Activated CD4-positive, alpha-beta T cell treated with anti-CD3 and anti-CD28 coated beads for 36 hours (primary cell): ENCODE results near the gene AIF1. TPM values are rescaled to one million over a fixed set of nuclear protein-coding genes. Genes with fewer than 3 reads are reported as not detected.

Source experiments
- ATAC-seq: fragments of 200-7000 bp; cut with Tn5 transposase; one replicate; pipeline ENCODE4 v1.10.0; 2021; ENCODE audit warnings: mild to moderate bottlenecking, moderate library complexity
- CTCF ChIA-PET: fragments of 350-600 bp; sonication (Branson Sonifier 250); formaldehyde crosslinking; loops from one replicate; lab custom pipeline; 2021; ENCODE audit warnings: antibody characterized with exemption; lab: Charles Lee
- POLR2A ChIA-PET: fragments of 350-600 bp; sonication (Branson Sonifier 250); formaldehyde crosslinking; loops from one replicate; lab custom pipeline; 2021; ENCODE audit warnings: antibody characterized with exemption, inconsistent platforms; lab: Charles Lee
- DNase-seq: peaks from one replicate; pipeline ENCODE4 v3.0.0-alpha.2; 2020
- H3K27ac Mint-ChIP-seq: one replicate; pipeline ENCODE4 v1.8.0; 2021; ENCODE audit warnings: mixed read lengths
- H3K27me3 Mint-ChIP-seq: one replicate; pipeline ENCODE4 v1.8.0; 2021; ENCODE audit warnings: mixed read lengths
- H3K36me3 Mint-ChIP-seq: one replicate; pipeline ENCODE4 v1.8.0; 2021; ENCODE audit warnings: low read depth, mixed read lengths
- H3K4me1 Mint-ChIP-seq: one replicate; pipeline ENCODE4 v1.8.0; 2021; ENCODE audit warnings: mixed read lengths
- H3K4me3 Mint-ChIP-seq: one replicate; pipeline ENCODE4 v1.8.0; 2021; ENCODE audit warnings: mild to moderate bottlenecking, moderate library complexity, mixed read lengths
- H3K9me3 Mint-ChIP-seq: one replicate; pipeline ENCODE4 v1.8.0; 2021; ENCODE audit warnings: low read depth, mixed read lengths
- intact Hi-C, 2 experiments: fragments of 100-400 bp; cut with DNase I in 1 of 2; cut with micrococcal nuclease in 1 of 2; formaldehyde crosslinking; loops; one replicate each; pipeline versions ENCODE4 v1.14.2 to v1.15.1; 2022 to 2024; cut with DNase I, micrococcal nuclease
- total RNA-seq, 2 experiments: library from RNA; stranded (reverse); gene quantifications; one replicate each; pipeline ENCODE4 v1.2.3, GENCODE V29; 2021

AIF1 gene
- total RNA-seq, 2 experiments from 2014 or later: 89.2 to 96.1 TPM

GRCh38 chr6:31620586-31621319 is 5.7 kb downstream of the AIF1 start, which contains the start of gene PRRC2A:
TSS of gene PRRC2A (plus strand) at chr6:31620715. CDS start at chr6:31622790, 2,075 bp downstream.
- no peaks in the 10 kb centered on the region for H3K27me3 Mint-ChIP-seq
- intact Hi-C loops: loop anchor here (1.0 to 2.0 kb wide), 22 partner anchors 32 to 1234 kb away; partner anchors contain the start of genes BAG6 (in 2 of the 2), NFKBIL1 (in 2 of the 2), ABHD16A (in 1 of the 2) and ATP6V1G2 (in 1 of the 2)
- peak; percentile 98 for DNase-seq
- no peaks in the 10 kb centered on the region for H3K9me3 Mint-ChIP-seq
- H3K36me3 Mint-ChIP-seq: peaks cover 54% of the 10 kb centered on the region
- peak within 1 kb of the TSS; percentile 99 for H3K27ac Mint-ChIP-seq
- ChIA-PET POLR2A (interaction anchor here (0.7 to 2.8 kb wide), 9 partner anchors 18 to 242 kb away, joined by 3 to 11 read pairs (median 4); partner anchors contain the start of genes BAG6, DDX39B, GPANK1 and HSPA1B), CTCF (interaction anchor here (0.6 to 1.4 kb wide), 7 partner anchors 22 to 128 kb away, joined by 3 to 9 read pairs (median 3); partner anchors contain the start of genes ATP6V1G2 and DDX39B)
- H3K4me3 Mint-ChIP-seq: peak within 1 kb of the TSS; percentile 95
- peak; percentile 28 for ATAC-seq
- H3K4me1 Mint-ChIP-seq: peaks cover 44% of the 10 kb centered on the region

DNA sequence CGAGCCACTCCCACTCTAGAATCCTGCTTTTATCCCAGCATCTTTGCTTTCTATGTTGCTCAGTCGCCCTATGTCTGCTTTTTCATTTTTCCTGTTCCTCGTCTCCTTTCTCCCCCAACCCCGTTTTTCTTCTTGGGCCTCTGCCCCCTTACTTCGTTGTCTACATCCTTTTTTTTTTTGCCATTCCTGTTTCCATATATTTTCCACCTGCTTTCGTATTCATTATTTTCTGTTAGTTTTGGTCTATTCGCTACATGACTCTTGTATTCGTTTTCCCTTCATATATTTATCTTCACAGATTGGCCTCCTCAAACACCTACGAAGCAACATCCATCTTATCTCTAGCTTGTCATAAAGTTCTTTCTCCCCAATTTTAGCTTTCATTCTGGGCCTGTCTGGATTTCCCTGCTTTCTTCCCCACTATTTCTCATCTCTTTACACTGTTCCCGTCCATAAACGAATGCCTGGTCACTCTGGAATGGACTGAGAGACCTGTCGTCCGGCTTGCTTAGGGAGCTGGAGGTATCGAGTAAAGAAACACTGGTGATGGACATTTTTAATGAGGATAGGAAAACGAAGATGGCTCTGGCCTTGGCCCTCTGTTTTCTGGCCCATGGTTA is 6.4 kb downstream of the AIF1 start:
- DNase-seq: no peak
- Mint-ChIP-seq H3K4me3 (peak overlapping the region; percentile 95), H3K36me3 (peaks cover 61% of the 10 kb centered on the region), H3K9me3 (no peaks in the 10 kb centered on the region), H3K27ac (peak overlapping the region; percentile 99), H3K4me1 (peaks cover 37% of the 10 kb centered on the region), H3K27me3 (no peaks in the 10 kb centered on the region)
- POLR2A ChIA-PET: interaction anchor here (0.5 to 2.8 kb wide), 6 partner anchors 17 to 212 kb away, joined by 3 to 11 read pairs (median 4); partner anchors contain the start of genes BAG6 and GPANK1
- ATAC-seq: no peak
- CTCF ChIA-PET: interaction anchor here (0.7 to 1.8 kb wide), 5 partner anchors 17 to 189 kb away, joined by 3 to 8 read pairs (median 3); partner anchors contain the start of gene DDX39B
- intact Hi-C loops: loop anchor here (2.0 kb wide), 7 partner anchors 39 to 1233 kb away; partner anchors contain the start of genes ATP6V1G2 (in 1 of the 2), C6orf47 (in 1 of the 2), MRPS18B (in 1 of the 2) and NFKBIL1 (in 1 of the 2)

- peaks cover 32% of the 10 kb centered on the region for H3K4me1 Mint-ChIP-seq
- no peaks in the 10 kb centered on the region for H3K27me3 Mint-ChIP-seq
- ChIA-PET CTCF (interaction anchor here (0.7 to 1.8 kb wide), 5 partner anchors 17 to 188 kb away, joined by 3 to 8 read pairs (median 3); partner anchors contain the start of gene DDX39B), POLR2A (interaction anchor here (0.5 to 2.8 kb wide), 9 partner anchors 17 to 893 kb away, joined by 3 to 11 read pairs (median 4); partner anchors contain the start of genes BAG6, GPANK1 and MSH5)
- no peak for DNase-seq
- H3K27ac Mint-ChIP-seq: peak overlapping the region; percentile 99
- peaks cover 61% of the 10 kb centered on the region for H3K36me3 Mint-ChIP-seq
- ATAC-seq: no peak
- no peaks in the 10 kb centered on the region for H3K9me3 Mint-ChIP-seq
- intact Hi-C loops: loop anchor here (2.0 kb wide), 7 partner anchors 39 to 1233 kb away; partner anchors contain the start of genes ATP6V1G2 (in 1 of the 2), C6orf47 (in 1 of the 2), MRPS18B (in 1 of the 2) and NFKBIL1 (in 1 of the 2)
- H3K4me3 Mint-ChIP-seq: peak overlapping the region; percentile 95
These were observed 7.0 kb downstream of the AIF1 start for GRCh38 chr6:31621991-31622390.

DNA sequence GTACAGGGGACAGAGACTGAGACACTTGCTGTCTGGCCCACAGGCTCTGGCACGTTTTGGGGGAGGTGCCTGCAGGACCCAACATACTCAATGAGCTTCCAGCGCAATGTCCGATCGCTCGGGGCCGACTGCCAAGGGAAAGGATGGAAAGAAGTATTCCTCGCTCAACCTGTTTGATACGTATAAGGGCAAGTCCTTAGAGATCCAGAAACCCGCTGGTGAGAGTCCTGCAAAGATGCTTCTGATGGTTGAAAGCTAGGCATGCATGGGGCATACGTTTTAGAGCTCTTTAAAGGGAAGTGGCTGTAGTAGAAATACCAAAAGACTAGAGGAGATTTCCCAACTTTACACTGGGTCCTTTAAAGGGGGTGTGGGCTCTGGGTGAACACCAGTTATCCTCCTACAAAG is 7.7 kb downstream of the AIF1 start:
- ChIA-PET CTCF (interaction anchor here (0.8 to 1.8 kb wide), 3 partner anchors 16 to 39 kb away, joined by 4 to 8 read pairs (median 8); no protein-coding TSS in a partner anchor), POLR2A (interaction anchor here (0.6 to 2.8 kb wide), 9 partner anchors 12 to 117 kb away, joined by 3 to 11 read pairs (median 4); partner anchors contain the start of gene MSH5)
- intact Hi-C loops: no loop called here
- Mint-ChIP-seq H3K4me3 (peak overlapping the region; percentile 95), H3K27me3 (no peaks in the 10 kb centered on the region), H3K4me1 (peaks cover 31% of the 10 kb centered on the region), H3K36me3 (peaks cover 68% of the 10 kb centered on the region), H3K27ac (peak overlapping the region; percentile 99), H3K9me3 (no peaks in the 10 kb centered on the region)
- no peak for DNase-seq
- ATAC-seq: no peak

DNA sequence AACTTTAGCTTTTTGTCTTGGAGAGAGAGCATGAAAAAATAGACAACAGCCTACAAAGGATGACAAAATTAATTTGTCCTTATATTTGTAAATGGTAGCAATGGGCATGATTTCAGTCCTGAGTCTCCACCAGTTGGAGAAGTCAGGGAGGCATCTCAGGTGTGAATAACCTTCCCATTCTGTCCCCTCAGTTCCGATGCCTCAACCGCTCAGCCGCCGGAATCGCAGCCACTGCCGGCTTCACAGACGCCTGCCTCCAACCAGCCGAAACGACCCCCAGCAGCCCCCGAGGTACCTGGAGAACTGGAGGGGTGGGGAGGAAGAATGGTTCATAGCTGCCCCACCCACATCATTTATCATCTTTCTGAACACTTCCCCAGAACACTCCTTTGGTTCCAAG is 9.0 kb downstream of the AIF1 start:
- ATAC-seq (no peak), DNase-seq (no peak)
- CTCF ChIA-PET: interaction anchor here (1.8 kb wide), 1 partner anchor 26 kb away, joined by 11 read pairs; no protein-coding TSS in a partner anchor
- intact Hi-C loops: no loop called here
- H3K4me3 Mint-ChIP-seq: no peak overlapping the region
- H3K27ac Mint-ChIP-seq: no peak overlapping the region
- H3K4me1 Mint-ChIP-seq: peaks cover 24% of the 10 kb centered on the region
- POLR2A ChIA-PET: interaction anchor here (0.7 kb wide), 1 partner anchor 141 kb away, joined by 3 read pairs; no protein-coding TSS in a partner anchor
- H3K9me3 Mint-ChIP-seq: no peaks in the 10 kb centered on the region
- no peaks in the 10 kb centered on the region for H3K27me3 Mint-ChIP-seq
- peaks cover 78% of the 10 kb centered on the region for H3K36me3 Mint-ChIP-seq

GRCh38 chr6:31626952-31627351 is 11.9 kb downstream of the AIF1 start:
- no peak for DNase-seq
- intact Hi-C loops: no loop called here
- Mint-ChIP-seq H3K9me3 (no peaks in the 10 kb centered on the region), H3K27me3 (no peaks in the 10 kb centered on the region), H3K4me1 (peaks cover 11% of the 10 kb centered on the region), H3K4me3 (no peak overlapping the region), H3K27ac (peak overlapping the region; percentile 59), H3K36me3 (peaks cover 87% of the 10 kb centered on the region)
- CTCF ChIA-PET: interaction anchor here (0.7 to 1.4 kb wide), 2 partner anchors 28 to 164 kb away, joined by 3 to 4 read pairs; no protein-coding TSS in a partner anchor
- no peak for ATAC-seq
- POLR2A ChIA-PET: interaction anchor here (0.6 to 5.1 kb wide), 5 partner anchors 9 to 68 kb away, joined by 3 to 29 read pairs (median 3); no protein-coding TSS in a partner anchor

- ChIA-PET POLR2A (interaction anchor here (0.6 to 5.1 kb wide), 2 partner anchors 11 to 24 kb away, joined by 3 to 29 read pairs; no protein-coding TSS in a partner anchor), CTCF (interaction anchor here (1.4 kb wide), 2 partner anchors 12 to 163 kb away, joined by 3 read pairs; no protein-coding TSS in a partner anchor)
- Mint-ChIP-seq H3K9me3 (no peaks in the 10 kb centered on the region), H3K36me3 (peaks cover 84% of the 10 kb centered on the region), H3K27ac (no peak overlapping the region), H3K4me1 (peaks cover 2% of the 10 kb centered on the region), H3K4me3 (no peak overlapping the region), H3K27me3 (no peaks in the 10 kb centered on the region)
- intact Hi-C loops: no loop called here
- DNase-seq: no peak
- ATAC-seq: no peak
These were observed 12.8 kb downstream of the AIF1 start for GRCh38 chr6:31627690-31628287.

GRCh38 chr6:31629014-31629413 is 14.0 kb downstream of the AIF1 start:
- DNase-seq: no peak
- ATAC-seq: no peak
- Mint-ChIP-seq H3K9me3 (no peaks in the 10 kb centered on the region), H3K4me1 (no peaks in the 10 kb centered on the region), H3K27ac (no peak overlapping the region), H3K4me3 (no peak overlapping the region), H3K36me3 (peaks cover 87% of the 10 kb centered on the region), H3K27me3 (no peaks in the 10 kb centered on the region)
- intact Hi-C loops: no loop called here
- CTCF ChIA-PET: interaction anchor here (1.4 kb wide), 1 partner anchor 11 kb away, joined by 3 read pairs; no protein-coding TSS in a partner anchor
- POLR2A ChIA-PET: interaction anchor here (5.1 kb wide), 1 partner anchor 10 kb away, joined by 29 read pairs; no protein-coding TSS in a partner anchor

GRCh38 chr6:31630177-31630934 is 15.3 kb downstream of the AIF1 start:
- Mint-ChIP-seq H3K27me3 (no peaks in the 10 kb centered on the region), H3K9me3 (no peaks in the 10 kb centered on the region), H3K27ac (peak overlapping the region; percentile 7), H3K4me3 (no peak overlapping the region), H3K4me1 (no peaks in the 10 kb centered on the region), H3K36me3 (peaks cover 83% of the 10 kb centered on the region)
- ATAC-seq (no peak), DNase-seq (no peak)
- ChIA-PET CTCF (interaction anchor here (0.7 kb wide), 1 partner anchor 24 kb away, joined by 3 read pairs; no protein-coding TSS in a partner anchor), POLR2A (interaction anchor here (5.1 kb wide), 1 partner anchor 9 kb away, joined by 29 read pairs; no protein-coding TSS in a partner anchor)
- intact Hi-C loops: no loop called here
